Activated CD8-positive, alpha-beta memory T cell treated with anti-CD3 and anti-CD28 coated beads for 36 hours (primary cell): ENCODE measurements around the gene MKNK2. TPM values are rescaled to one million over a fixed set of nuclear protein-coding genes. Genes with fewer than 3 reads are reported as not detected.

ENCODE experiments used
- CTCF ChIA-PET: fragments of 350-600 bp; sonication (Branson Sonifier 250); formaldehyde crosslinking; loops from one replicate; lab custom pipeline; 2021; ENCODE audit warnings: antibody characterized with exemption; lab: Charles Lee
- POLR2A ChIA-PET: fragments of 350-600 bp; sonication (Branson Sonifier 250); formaldehyde crosslinking; loops from one replicate; lab custom pipeline; 2021; ENCODE audit warnings: antibody characterized with exemption; lab: Charles Lee
- total RNA-seq, 2 experiments: library from RNA; stranded (reverse); gene quantifications; one replicate each; pipeline ENCODE4 v1.2.3, GENCODE V29; 2021

The MKNK2 gene
- total RNA-seq, 2 experiments from 2014 or later, result 164 to 171 TPM

- POLR2A ChIA-PET, result no interaction called here
Measured at GRCh38 chr19:2026770-2027169, 24.3 kb downstream of the MKNK2 start.

GRCh38 chr19:2022289-2022688 lies 28.8 kb downstream of the MKNK2 start:
- ChIA-PET POLR2A (no interaction called here), CTCF (no interaction called here)

More at GRCh38 chr19:2026770-2027169, 24.3 kb downstream of the MKNK2 start:
- CTCF ChIA-PET, result interaction anchor here (1.1 kb wide), 1 partner anchor 8 kb away, joined by 3 read pairs; no protein-coding TSS in a partner anchor

DNA sequence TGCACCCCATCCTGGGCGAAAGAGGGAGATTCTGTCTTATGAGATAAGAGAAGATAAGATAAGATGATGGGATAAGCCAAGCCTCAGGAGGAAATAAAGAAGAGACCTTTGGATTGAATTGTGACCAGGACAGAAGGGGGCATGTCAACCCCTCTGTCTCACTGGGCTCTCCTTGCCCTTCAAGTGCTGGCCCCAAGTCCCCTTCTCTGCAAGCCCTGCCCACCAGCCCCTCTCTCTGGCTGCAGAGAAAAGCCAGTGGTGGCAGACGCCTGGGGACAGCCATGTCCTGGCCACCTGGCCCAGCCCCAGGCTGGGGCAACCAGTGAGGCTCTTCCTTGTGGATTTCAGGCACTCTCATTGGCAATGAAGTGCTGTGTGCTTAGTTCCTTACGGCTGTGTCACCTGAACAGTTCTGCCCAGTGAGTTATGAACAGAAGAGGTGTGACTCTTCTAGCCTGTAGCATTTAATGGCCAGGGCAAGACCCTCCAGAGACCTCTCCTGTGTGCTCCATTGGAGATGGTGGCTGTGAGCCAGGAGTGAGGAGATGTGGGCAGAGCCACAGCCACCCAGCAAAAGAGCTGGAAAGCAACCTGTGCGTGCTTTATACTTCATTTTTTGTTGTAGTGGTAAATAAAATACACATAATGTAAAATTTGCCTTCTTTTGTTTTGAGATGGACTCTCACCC lies 29.4 kb downstream of the MKNK2 start:
- ChIA-PET CTCF (interaction anchor here (4.7 kb wide), 1 partner anchor 48 kb away, joined by 30 read pairs; no protein-coding TSS in a partner anchor), POLR2A (no interaction called here)

GRCh38 chr19:2018752-2019151 lies 32.3 kb downstream of the MKNK2 start:
- POLR2A ChIA-PET, result interaction anchor here (0.7 kb wide), 1 partner anchor 1017 kb away, joined by 4 read pairs; no protein-coding TSS in a partner anchor
- CTCF ChIA-PET, result interaction anchor here (0.6 to 4.7 kb wide), 11 partner anchors 13 to 1036 kb away, joined by 3 to 30 read pairs (median 4); no protein-coding TSS in a partner anchor

GRCh38 chr19:2016041-2016807 lies 34.8 kb downstream of the MKNK2 start:
- ChIA-PET POLR2A (no interaction called here), CTCF (interaction anchor here (0.9 to 1.1 kb wide), 3 partner anchors 10 to 46 kb away, joined by 3 to 4 read pairs (median 4); no protein-coding TSS in a partner anchor)

GRCh38 chr19:2015608-2015950 lies 35.5 kb downstream of the MKNK2 start, which contains the start of gene BTBD2:
Gene BTBD2, minus strand, starts transcription at chr19:2015714. Its CDS starts 11 bp downstream, at chr19:2015703.
- ChIA-PET CTCF (no interaction called here), POLR2A (interaction anchor here (0.5 kb wide), 1 partner anchor 257 kb away, joined by 4 read pairs; no protein-coding TSS in a partner anchor)

DNA sequence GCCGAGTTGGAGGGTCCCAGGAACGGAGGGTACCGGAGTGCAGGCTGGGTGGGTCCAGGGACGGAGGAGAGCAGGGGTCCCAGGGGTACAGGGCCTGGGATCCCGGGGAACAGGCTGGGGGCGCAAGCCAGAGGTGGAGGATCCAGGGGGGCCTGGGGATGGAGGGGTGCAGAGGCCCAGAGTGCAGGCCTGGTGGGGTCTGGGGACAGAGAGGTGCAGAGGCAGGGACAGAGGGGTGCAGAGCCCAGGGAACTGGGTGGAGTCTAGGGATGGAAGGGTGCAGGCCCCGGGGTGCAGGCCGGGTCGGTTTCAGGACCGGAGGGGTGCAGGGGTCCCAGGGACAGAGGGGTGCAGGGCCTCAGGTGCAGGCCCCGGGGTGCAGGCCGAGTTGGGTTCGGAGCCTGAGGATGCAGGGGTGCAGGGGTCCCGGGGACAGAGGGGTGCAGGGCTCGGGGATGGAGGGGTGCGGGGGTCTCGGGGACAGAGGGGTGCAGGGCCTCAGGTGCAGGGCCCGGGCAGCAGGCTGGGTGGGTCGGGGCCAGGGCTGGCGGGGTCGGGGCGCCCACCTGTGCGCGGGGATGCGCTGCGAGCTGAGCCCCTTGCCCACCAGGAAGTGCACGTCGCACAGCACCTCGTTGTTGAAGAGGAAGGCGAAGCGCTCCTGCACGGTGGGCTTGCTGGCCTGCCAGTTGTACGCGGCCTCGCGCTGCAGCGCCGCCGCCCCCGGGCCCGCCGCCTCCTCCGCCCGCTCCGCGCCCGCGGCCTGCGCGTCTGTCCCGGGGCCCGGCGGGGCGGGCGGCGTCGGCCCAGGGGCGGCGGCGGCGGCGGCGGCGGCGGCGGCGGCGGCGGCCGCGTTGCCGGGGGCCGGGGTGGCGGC lies 36.1 kb downstream of the MKNK2 start:
- ChIA-PET CTCF (no interaction called here), POLR2A (interaction anchor here (0.5 kb wide), 1 partner anchor 257 kb away, joined by 4 read pairs; no protein-coding TSS in a partner anchor)

- ChIA-PET CTCF (no interaction called here), POLR2A (no interaction called here)
Measured at GRCh38 chr19:2014131-2014571, 36.9 kb downstream of the MKNK2 start.

DNA sequence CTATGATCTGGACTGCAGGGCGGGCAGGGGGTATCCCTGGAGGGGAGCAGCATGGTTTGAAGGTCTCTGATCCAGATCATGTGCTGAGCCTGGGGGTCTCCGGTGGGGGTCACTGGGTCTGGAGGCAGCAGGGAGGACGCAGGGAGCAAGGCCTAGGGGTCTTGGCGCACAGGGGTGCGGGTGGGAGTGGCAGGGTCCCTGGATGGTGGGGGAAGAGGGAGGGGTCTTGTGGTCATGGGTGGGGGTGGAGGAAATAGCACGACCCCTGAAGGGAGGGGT lies 37.4 kb downstream of the MKNK2 start:
- ChIA-PET POLR2A (no interaction called here), CTCF (no interaction called here)

- ChIA-PET POLR2A (no interaction called here), CTCF (interaction anchor here (0.6 kb wide), 1 partner anchor 73 kb away, joined by 3 read pairs; no protein-coding TSS in a partner anchor)
Measured at GRCh38 chr19:2012941-2013682, 37.9 kb downstream of the MKNK2 start.

DNA sequence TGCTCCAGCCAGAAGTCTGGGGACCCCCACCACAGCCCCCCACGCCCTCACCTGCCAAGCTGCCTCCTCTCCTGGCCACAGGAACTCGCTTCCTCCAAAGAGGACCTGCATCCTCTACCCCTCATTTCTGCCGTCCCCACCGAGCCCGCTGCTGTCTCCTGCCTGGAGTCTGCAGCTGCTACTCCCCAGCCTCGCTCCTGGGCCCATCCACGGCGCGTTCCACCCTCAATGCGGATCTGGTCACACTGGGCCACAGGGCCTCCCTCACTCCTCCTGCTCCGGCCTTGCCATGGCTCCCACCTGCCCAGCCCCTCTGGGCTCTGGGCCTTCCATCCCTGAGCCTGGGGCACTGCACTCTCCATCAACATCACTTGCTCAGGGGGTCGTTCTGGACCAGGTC lies 39.9 kb downstream of the MKNK2 start:
- ChIA-PET CTCF (no interaction called here), POLR2A (no interaction called here)

- CTCF ChIA-PET, result no interaction called here
Measured at GRCh38 chr19:2010135-2010668, 40.8 kb downstream of the MKNK2 start.

GRCh38 chr19:2003874-2004273 lies 47.2 kb downstream of the MKNK2 start:
- POLR2A ChIA-PET, result no interaction called here
- CTCF ChIA-PET, result no interaction called here

More at GRCh38 chr19:2010135-2010668, 40.8 kb downstream of the MKNK2 start:
- POLR2A ChIA-PET, result no interaction called here

DNA sequence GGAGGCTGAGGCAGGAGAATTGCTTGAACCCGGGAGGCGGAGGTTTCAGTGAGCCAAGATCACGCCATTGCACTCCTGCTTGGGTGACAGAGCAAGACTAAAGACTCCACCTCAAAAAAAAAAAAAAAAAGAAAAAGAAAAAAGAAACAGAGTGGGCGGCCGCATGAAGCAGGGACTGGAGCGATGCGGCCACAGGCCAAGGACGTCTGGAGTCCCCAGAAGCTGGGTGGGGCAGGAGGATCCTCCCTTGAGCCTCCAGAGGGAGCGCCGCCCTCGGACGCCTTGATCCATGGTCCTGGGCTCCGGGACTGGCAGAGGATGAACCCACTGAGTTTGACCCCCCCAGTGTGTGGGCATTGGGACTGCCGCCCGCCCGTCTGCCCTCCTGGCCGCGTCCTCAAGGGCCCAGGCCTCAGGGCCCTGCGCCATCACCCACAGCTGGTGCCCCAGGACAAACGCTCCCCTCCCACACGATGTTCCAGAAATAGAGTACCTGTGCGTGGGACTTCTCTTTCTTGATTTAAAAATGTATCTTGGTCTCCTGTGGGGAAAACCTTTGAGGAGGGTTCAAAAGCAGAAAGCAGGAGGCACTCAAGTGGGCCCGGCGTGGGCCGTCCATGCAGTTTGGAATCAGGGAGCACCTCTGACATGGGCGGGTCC lies 51.1 kb downstream of the MKNK2 start:
- CTCF ChIA-PET, result interaction anchor here (0.6 kb wide), 1 partner anchor 17 kb away, joined by 3 read pairs; no protein-coding TSS in a partner anchor

GRCh38 chr19:1998712-1999708 lies 52.0 kb downstream of the MKNK2 start:
- CTCF ChIA-PET, result interaction anchor here (0.6 kb wide), 1 partner anchor 16 kb away, joined by 3 read pairs; no protein-coding TSS in a partner anchor
- POLR2A ChIA-PET, result interaction anchor here (0.5 to 0.6 kb wide), 2 partner anchors 57 to 1556 kb away, joined by 4 to 5 read pairs; no protein-coding TSS in a partner anchor

More for the DNA sequence above, 51.1 kb downstream of the MKNK2 start:
- POLR2A ChIA-PET, result no interaction called here
